WTC11 (cell line): ENCODE measurements around the gene ISY1. TPM values are rescaled to one million over a fixed set of nuclear protein-coding genes. Genes with fewer than 3 reads are reported as not detected.

Experiments used
- ATAC-seq: fragments of 200-7000 bp; cut with Tn5 transposase; 2 replicates; pipeline ENCODE4 v1.10.0; 2021; ENCODE audit warnings: mild to moderate bottlenecking, moderate library complexity
- CTCF ChIA-PET: fragments of 300-600 bp; sonication (Branson Sonifier 250); formaldehyde crosslinking; loops from one replicate; lab custom pipeline; 2021; ENCODE audit warnings: antibody characterized with exemption; lab: Charles Lee
- POLR2A ChIA-PET: fragments of 350-600 bp; sonication (Branson Sonifier 250); formaldehyde crosslinking; loops from one replicate; lab custom pipeline; 2021; ENCODE audit warnings: antibody characterized with exemption; lab: Charles Lee
- DNase-seq: peaks from one replicate; pipeline ENCODE4 v3.0.0; 2021; ENCODE audit warnings: low spot score
- H3K27ac Mint-ChIP-seq: 2 replicates; pipeline ENCODE4 v1.8.0; 2021; ENCODE audit warnings: mixed read lengths
- H3K27me3 Mint-ChIP-seq: 2 replicates; pipeline ENCODE4 v1.8.0; 2021; ENCODE audit warnings: low read depth, mild to moderate bottlenecking, moderate library complexity, mixed read lengths
- H3K36me3 Mint-ChIP-seq: 2 replicates; pipeline ENCODE4 v1.8.0; 2021; ENCODE audit warnings: mixed read lengths
- H3K4me1 Mint-ChIP-seq: 2 replicates; pipeline ENCODE4 v1.8.0; 2022; ENCODE audit warnings: mixed read lengths
- H3K4me3 Mint-ChIP-seq: 2 replicates; pipeline ENCODE4 v1.8.0; 2021; ENCODE audit warnings: mild to moderate bottlenecking, moderate library complexity, mixed read lengths
- H3K9me3 Mint-ChIP-seq: 2 replicates; pipeline ENCODE4 v1.8.0; 2021; ENCODE audit warnings: mixed read lengths
- AR ChIP-seq: fragments of 250-450 bp; sonication (Bioruptor Pico); IDR thresholded peaks from 2 replicates; pipeline ENCODE4 v1.9.0; 2021; ENCODE audit warnings: mild to moderate bottlenecking
- ATF2 ChIP-seq: sonication (generic); formaldehyde crosslinking; IDR thresholded peaks from 2 replicates; pipeline ENCODE4 v1.8.1; 2022; ENCODE audit warnings: low read depth, missing genetic modification reagents, borderline replicate concordance
- ATF3 ChIP-seq: sonication (generic); formaldehyde crosslinking; conservative IDR thresholded peaks from 2 replicates; pipeline ENCODE4 v1.8.1; 2022; ENCODE audit warnings: mild to moderate bottlenecking, missing genetic modification reagents
- CTCF ChIP-seq: fragments of 200-600 bp; IDR thresholded peaks from 2 replicates; pipeline ENCODE4 v1.8.0; 2022; ENCODE audit warnings: antibody characterized with exemption
- E2F5 ChIP-seq: sonication (generic); formaldehyde crosslinking; IDR thresholded peaks from 2 replicates; pipeline ENCODE4 v1.8.1; 2022; ENCODE audit warnings: mild to moderate bottlenecking, moderate library complexity, missing genetic modification reagents
- ESRRA ChIP-seq: sonication (generic); formaldehyde crosslinking; IDR thresholded peaks from 2 replicates; pipeline ENCODE4 v1.8.1; 2022; ENCODE audit warnings: mild to moderate bottlenecking, missing genetic modification reagents, borderline replicate concordance
- FOXP1 ChIP-seq: sonication (generic); formaldehyde crosslinking; IDR thresholded peaks from 2 replicates; pipeline ENCODE4 v1.8.0; 2022; ENCODE audit warnings: missing genetic modification reagents, mild to moderate bottlenecking, moderate library complexity, borderline replicate concordance
- GTF2I ChIP-seq: fragments of 250-450 bp; sonication (Bioruptor Pico); conservative IDR thresholded peaks from 2 replicates; pipeline ENCODE4 v1.4.0; 2021; ENCODE audit warnings: mild to moderate bottlenecking
- HMGA2 ChIP-seq: fragments of 250-450 bp; sonication (Bioruptor Pico); IDR thresholded peaks from 2 replicates; pipeline ENCODE4 v1.4.0; 2021; ENCODE audit warnings: mild to moderate bottlenecking, moderate library complexity
- MXD4 ChIP-seq: fragments of 250-450 bp; sonication (Bioruptor Pico); IDR thresholded peaks from 2 replicates; pipeline ENCODE4 v1.8.0; 2021; ENCODE audit warnings: mild to moderate bottlenecking, moderate library complexity, borderline replicate concordance
- SMAD3 ChIP-seq: sonication (generic); formaldehyde crosslinking; IDR thresholded peaks from 2 replicates; pipeline ENCODE4 v1.8.0; 2022; ENCODE audit warnings: missing genetic modification reagents, mild to moderate bottlenecking, borderline replicate concordance
- ZBTB21 ChIP-seq: sonication (generic); formaldehyde crosslinking; IDR thresholded peaks from 2 replicates; pipeline ENCODE4 v1.8.1; 2023; ENCODE audit warnings: mild to moderate bottlenecking, missing genetic modification reagents, borderline replicate concordance
- ZNF121 ChIP-seq: sonication (generic); formaldehyde crosslinking; IDR thresholded peaks from 2 replicates; pipeline ENCODE4 v1.8.0; 2023; ENCODE audit warnings: missing genetic modification reagents
- ZNF219 ChIP-seq: sonication (generic); formaldehyde crosslinking; IDR thresholded peaks from 2 replicates; pipeline ENCODE4 v1.8.0; 2023; ENCODE audit warnings: missing genetic modification reagents, mild to moderate bottlenecking, borderline replicate concordance
- ZNF281 ChIP-seq: sonication (generic); formaldehyde crosslinking; IDR thresholded peaks from 2 replicates; pipeline ENCODE4 v1.8.0; 2023; ENCODE audit warnings: mild to moderate bottlenecking, missing genetic modification reagents
- ZNF423 ChIP-seq: fragments of 250-450 bp; sonication (Bioruptor Pico); IDR thresholded peaks from 2 replicates; pipeline ENCODE4 v2.1.2; 2022; ENCODE audit warnings: mild to moderate bottlenecking, moderate library complexity
- ZNF532 ChIP-seq: fragments of 250-450 bp; sonication (Bioruptor Pico); IDR thresholded peaks from 2 replicates; pipeline ENCODE4 v1.9.0; 2021; ENCODE audit warnings: mild to moderate bottlenecking, borderline replicate concordance
- ZSCAN18 ChIP-seq: fragments of 250-450 bp; sonication (Bioruptor Pico); IDR thresholded peaks from 2 replicates; pipeline ENCODE4 v2.1.2; 2022; ENCODE audit warnings: mild to moderate bottlenecking, moderate library complexity
- total RNA-seq: library from RNA; stranded (reverse); gene quantifications from 3 replicates; pipeline ENCODE4 v1.2.3, GENCODE V29; 2021

Gene ISY1
- total RNA-seq, 1 experiment from 2014 or later, result 25.0 TPM

- TF ChIP-seq AR (no peak), E2F5 (CRISPR knock-in tag) (no peak), ZSCAN18 (no peak), ATF2 (no peak), FOXP1 (CRISPR knock-in tag) (no peak), ZNF121 (CRISPR knock-in tag) (no peak)
These were observed 36.5 kb upstream of the ISY1 start (continued) for GRCh38 chr3:129197321-129197720.

- CTCF ChIA-PET, result interaction anchor here (1.5 to 1.7 kb wide), 2 partner anchors 49 to 227 kb away, joined by 3 to 7 read pairs; no protein-coding TSS in a partner anchor
- H3K27ac Mint-ChIP-seq, result no peak overlapping the region; the same call in 1 of the 2 replicates
- no peaks in the 10 kb centered on the region for H3K4me1 Mint-ChIP-seq
- TF ChIP-seq ATF3 (CRISPR knock-in tag), result no peak
- no peak for TF ChIP-seq SMAD3
- TF ChIP-seq HMGA2 (CRISPR knock-in tag), result no peak
- TF ChIP-seq ESRRA (CRISPR knock-in tag), result no peak
- TF ChIP-seq ZBTB21 (CRISPR knock-in tag), result no peak
- TF ChIP-seq CTCF, result no peak
- TF ChIP-seq MXD4 (CRISPR knock-in tag), result no peak
- TF ChIP-seq ZNF219 (CRISPR knock-in tag), result no peak
- no peak for TF ChIP-seq ZNF281 (CRISPR knock-in tag)
- TF ChIP-seq ZNF532 (CRISPR knock-in tag), result no peak
- TF ChIP-seq ZNF423 (CRISPR knock-in tag), result no peak
- TF ChIP-seq GTF2I (CRISPR knock-in tag), result no peak
These were observed 35.7 kb upstream of the ISY1 start for GRCh38 chr3:129196601-129197000.

More at GRCh38 chr3:129196601-129197000, 35.7 kb upstream of the ISY1 start:
- DNase-seq (no peak), ATAC-seq (no peak)
- H3K27me3 Mint-ChIP-seq, result no peaks in the 10 kb centered on the region
- H3K36me3 Mint-ChIP-seq, result no peaks in the 10 kb centered on the region
- POLR2A ChIA-PET, result interaction anchor here (1.1 kb wide), 1 partner anchor 34 kb away, joined by 3 read pairs; no protein-coding TSS in a partner anchor
- H3K9me3 Mint-ChIP-seq, result no peaks in the 10 kb centered on the region
- no peak overlapping the region for H3K4me3 Mint-ChIP-seq
